VCaP (cell line): ENCODE data around the gene ARPP21.

Experiments
- H3K27ac ChIP-seq: fragments of 450-650 bp; 2 replicates; pipeline ENCODE4 v1.5.1; 2017
- CTCF ChIP-seq: fragments of 450-650 bp; conservative IDR thresholded peaks from 2 replicates; pipeline ENCODE4 v1.5.1; 2017; ENCODE audit warnings: mild to moderate bottlenecking, moderate library complexity

The ARPP21 gene

GRCh38 chr3:35723480-35724097, 84.3 kb downstream of the ARPP21 start:
- H3K27ac ChIP-seq = no peak overlapping the region

DNA sequence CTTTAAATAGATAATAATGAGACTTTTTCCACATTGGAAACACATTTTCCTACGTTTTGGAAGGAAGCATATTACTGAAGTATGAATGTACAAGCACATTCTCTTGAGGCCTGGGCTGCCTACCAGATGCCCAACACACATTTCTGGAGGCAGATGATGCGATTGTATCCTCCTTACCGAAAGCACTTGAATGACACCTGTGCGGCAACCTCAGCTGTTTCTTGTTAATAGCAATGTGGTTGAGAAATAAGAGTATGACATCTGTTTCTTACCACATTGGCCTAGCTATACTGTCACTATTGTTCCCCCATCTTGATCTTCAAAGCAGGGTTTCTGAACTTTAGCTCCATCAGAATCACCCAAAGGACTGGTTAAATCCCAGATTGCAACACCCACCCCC, 84.8 kb downstream of the ARPP21 start:
- no peak overlapping the region for H3K27ac ChIP-seq
- no peak for TF ChIP-seq CTCF

More at GRCh38 chr3:35723480-35724097, 84.3 kb downstream of the ARPP21 start:
- no peak for TF ChIP-seq CTCF

DNA sequence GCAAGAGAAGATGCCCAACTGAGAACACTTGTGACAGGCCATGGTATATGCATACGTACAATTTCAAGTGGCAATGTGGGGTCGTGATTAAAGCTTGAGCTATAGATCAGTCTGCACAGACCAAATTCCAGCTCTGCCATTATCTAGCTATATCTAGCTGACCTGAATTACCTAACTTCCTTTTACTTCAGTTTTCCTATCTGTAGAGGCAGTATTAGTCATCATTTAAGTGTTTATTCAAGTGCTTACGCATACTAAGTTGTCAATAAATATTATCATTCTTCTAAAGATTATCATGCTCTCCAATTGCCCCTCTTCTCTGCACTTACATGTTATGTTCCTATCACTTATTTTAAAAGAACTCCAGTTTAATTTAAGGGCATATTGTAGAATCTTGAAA, 87.9 kb downstream of the ARPP21 start:
- H3K27ac ChIP-seq = no peak overlapping the region
- no peak for TF ChIP-seq CTCF

GRCh38 chr3:35733341-35733740, 94.0 kb downstream of the ARPP21 start:
- no peak for TF ChIP-seq CTCF

GRCh38 chr3:35733864-35734263, 94.5 kb downstream of the ARPP21 start:
- TF ChIP-seq CTCF = no peak
- H3K27ac ChIP-seq = no peak overlapping the region

More at GRCh38 chr3:35733341-35733740, 94.0 kb downstream of the ARPP21 start:
- no peak overlapping the region for H3K27ac ChIP-seq

DNA sequence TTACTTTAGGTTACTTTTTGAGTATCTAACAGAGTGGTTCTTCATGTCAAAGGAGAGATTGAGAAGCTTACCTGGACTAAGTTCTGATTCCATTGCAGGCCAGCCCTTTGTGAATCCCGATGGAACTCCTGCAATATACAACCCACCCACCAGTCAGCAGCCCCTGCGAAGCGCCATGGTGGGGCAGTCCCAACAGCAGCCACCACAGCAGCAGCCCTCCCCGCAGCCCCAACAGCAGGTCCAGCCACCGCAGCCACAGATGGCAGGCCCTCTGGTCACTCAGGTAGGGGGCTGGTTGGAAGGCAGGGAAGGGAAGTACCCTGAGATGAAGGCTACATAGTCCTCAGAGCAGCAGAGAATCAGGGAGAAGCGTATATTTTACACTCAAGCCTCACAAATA, 97.8 kb downstream of the ARPP21 start:
- TF ChIP-seq CTCF = no peak

GRCh38 chr3:35737527-35737926, 98.2 kb downstream of the ARPP21 start:
- H3K27ac ChIP-seq = no peak overlapping the region
- TF ChIP-seq CTCF = no peak

More for the DNA sequence above, 97.8 kb downstream of the ARPP21 start:
- no peak overlapping the region for H3K27ac ChIP-seq
